Measurements from ENCODE around the gene RAD21L1. TPM values are rescaled to one million over a fixed set of nuclear protein-coding genes. Genes with fewer than 3 reads are reported as not detected.

Gene RAD21L1
- total RNA-seq, 1 experiment from 2014 or later, result 0.11 TPM

DNA sequence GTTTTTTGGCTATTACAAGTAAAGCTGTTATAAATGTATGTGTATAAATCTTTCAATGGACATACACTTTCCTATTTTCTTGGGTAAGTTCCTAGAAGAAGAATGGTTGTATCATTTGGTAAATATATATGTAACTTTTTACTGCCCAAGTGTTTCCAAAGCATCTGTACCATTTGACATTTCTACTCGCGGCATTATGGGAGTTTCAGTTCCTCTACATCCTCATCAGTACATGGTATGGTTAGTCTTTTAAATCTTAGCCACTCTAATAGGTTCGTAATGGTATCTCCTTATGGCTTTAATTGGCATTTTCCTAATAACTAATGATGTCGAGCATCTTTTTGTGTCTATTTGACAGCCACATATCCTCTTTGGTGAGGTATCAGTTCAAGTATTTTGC, 53.1 kb downstream of the RAD21L1 start:
- in situ Hi-C loops (cut with HindIII; ENCODE audit: low pct_unique_long_range_greater_than_20kb, low sequenced_read_pairs), result no loop called here
- DNase-seq (ENCODE audit: low read depth, low spot score), result no peak

GRCh38 chr20:1280195-1281102, 54.6 kb downstream of the RAD21L1 start:
- no peak for DNase-seq (ENCODE audit: low read depth, low spot score)
- in situ Hi-C loops (cut with HindIII; ENCODE audit: low pct_unique_long_range_greater_than_20kb, low sequenced_read_pairs), result no loop called here

DNA sequence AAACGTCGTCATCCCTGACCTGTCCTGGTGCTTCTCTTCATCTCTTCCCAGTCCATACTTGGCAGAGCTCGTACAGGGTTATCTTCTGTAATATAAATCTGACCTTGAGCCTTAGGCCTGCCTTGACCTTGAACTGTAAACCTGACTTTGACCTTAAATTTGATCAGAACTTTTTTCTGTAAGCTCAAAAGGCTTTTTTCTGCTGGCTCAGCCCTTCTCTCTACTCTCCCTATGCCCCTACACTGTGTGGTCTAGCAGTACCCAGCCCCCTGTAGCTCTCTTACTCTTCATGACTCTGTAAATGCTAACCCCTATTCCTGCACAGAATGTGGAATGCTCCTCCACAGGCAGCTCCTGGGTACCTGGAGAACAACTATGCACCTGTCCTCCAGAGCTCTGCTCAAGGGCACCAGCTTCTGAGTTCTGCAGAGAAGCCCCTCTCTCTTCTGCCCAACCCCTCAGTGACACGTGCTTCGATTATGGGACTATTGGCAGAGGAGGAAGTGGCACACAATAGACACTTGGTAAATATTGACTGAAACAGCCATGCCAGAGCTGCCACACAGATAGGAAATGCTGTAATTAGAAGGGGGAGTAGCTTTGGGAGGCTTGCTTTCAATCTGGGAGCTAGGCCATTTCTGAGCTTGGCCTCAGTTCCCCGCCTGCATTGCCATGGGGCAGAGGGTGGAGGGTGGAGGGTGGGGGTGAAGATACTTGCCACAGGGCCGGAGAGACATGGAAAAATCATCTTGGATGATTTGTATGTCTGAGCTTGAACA, 55.6 kb downstream of the RAD21L1 start:
- no peak for DNase-seq (ENCODE audit: low read depth, low spot score)
- in situ Hi-C loops (cut with HindIII; ENCODE audit: low pct_unique_long_range_greater_than_20kb, low sequenced_read_pairs), result no loop called here

DNA sequence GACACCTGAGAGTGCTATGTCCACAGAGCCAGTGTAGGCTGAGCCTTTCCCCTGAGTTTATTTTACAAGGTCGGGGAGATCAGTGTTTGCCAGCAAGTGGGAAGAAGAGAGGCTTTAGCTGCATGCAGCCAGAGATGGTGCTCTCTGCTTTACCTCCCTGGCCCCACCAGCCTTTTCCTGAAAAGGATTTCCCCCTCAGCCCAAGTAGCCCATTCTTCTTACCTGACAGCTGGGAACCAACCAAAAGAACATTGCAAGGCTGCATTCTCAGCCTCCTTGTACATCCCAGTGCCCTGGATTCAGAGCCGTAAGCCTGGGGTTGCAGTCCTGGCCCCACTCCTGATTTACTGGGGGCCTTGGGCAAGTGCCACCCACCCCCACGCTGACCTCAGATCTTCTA, 57.1 kb downstream of the RAD21L1 start:
- DNase-seq (ENCODE audit: low read depth, low spot score), result no peak
- in situ Hi-C loops (cut with HindIII; ENCODE audit: low pct_unique_long_range_greater_than_20kb, low sequenced_read_pairs), result no loop called here

- in situ Hi-C loops (cut with HindIII; ENCODE audit: low pct_unique_long_range_greater_than_20kb, low sequenced_read_pairs), result no loop called here
- no peak for DNase-seq (ENCODE audit: low read depth, low spot score)
These were observed 58.0 kb downstream of the RAD21L1 start for GRCh38 chr20:1283522-1284510.

GRCh38 chr20:1286267-1287024, 60.6 kb downstream of the RAD21L1 start:
- DNase-seq (ENCODE audit: low read depth, low spot score), result no peak
- in situ Hi-C loops (cut with HindIII; ENCODE audit: low pct_unique_long_range_greater_than_20kb, low sequenced_read_pairs), result no loop called here

GRCh38 chr20:1287306-1287705, 61.5 kb downstream of the RAD21L1 start:
- in situ Hi-C loops (cut with HindIII; ENCODE audit: low pct_unique_long_range_greater_than_20kb, low sequenced_read_pairs), result no loop called here
- DNase-seq (ENCODE audit: low read depth, low spot score), result peak; percentile 52

DNA sequence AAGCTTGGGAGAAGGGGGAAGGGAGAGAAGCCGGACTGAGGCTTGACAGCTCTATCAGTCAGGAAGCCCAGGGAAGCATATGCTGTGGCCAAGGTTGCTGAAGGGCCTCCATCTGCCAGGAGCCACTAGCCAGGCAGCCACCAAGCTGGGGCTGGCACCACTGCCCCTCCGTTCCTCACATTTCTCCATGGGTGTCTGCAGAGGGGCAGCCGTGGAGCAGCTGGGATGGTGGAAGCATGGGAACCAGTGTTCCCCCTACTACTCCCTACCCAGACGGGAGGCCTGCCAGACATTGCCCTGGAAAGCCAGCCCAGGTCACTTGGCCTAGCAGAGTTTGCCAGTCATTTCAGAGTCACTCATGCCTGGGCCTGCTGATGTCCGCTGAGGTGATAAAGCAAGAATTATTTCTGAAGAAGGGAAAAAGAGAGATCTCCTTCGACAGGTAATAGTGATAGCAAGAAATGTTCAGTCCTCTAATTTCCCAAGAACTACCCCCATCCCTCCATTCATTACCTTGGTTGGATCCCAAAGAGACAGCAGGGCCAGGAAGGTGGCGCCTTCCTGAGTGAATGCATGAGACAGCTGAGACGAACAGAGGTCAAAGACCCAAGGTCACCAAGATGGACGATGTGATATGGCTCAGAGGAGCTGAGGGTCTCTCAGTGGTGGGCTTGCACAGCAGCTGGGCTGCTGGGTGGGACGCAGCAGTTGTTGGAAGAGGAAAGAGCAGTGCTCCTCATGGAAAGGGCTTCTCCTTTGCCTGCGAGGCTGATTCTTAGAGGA, 62.1 kb downstream of the RAD21L1 start:
- in situ Hi-C loops (cut with HindIII; ENCODE audit: low pct_unique_long_range_greater_than_20kb, low sequenced_read_pairs), result no loop called here
- DNase-seq (ENCODE audit: low read depth, low spot score), result no peak

DNA sequence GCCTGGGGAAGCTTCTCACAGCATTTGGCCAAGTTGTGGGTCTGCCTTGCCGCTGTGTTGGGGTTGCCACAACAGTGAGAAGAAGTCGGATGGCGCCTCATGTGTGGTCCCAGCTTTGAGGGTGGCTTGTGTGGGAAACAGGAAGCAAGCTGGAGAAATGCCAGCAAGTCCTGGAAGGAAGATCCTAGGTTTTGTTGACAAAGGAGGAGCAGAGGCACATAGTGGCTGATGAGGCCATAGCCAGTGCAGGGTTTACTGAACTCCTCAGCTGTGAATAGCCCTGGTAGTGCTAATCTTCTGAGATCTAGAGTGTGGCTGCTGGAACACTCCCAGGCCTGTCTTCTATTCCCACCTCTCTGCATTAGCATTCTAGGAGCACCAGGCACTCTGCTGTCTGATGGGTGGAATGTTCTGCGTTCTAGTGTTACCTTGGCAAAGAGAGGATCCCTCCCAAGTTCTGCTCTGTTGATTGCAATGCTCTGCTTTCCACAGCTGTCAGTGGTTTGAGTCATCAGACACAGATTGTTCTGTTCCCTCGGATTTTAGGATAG, 65.4 kb downstream of the RAD21L1 start:
- no peak for DNase-seq (ENCODE audit: low read depth, low spot score)
- in situ Hi-C loops (cut with HindIII; ENCODE audit: low pct_unique_long_range_greater_than_20kb, low sequenced_read_pairs), result no loop called here

GRCh38 chr20:1292620-1293019, 66.8 kb downstream of the RAD21L1 start:
- in situ Hi-C loops (cut with HindIII; ENCODE audit: low pct_unique_long_range_greater_than_20kb, low sequenced_read_pairs), result no loop called here

GRCh38 chr20:1293641-1294379, 68.0 kb downstream of the RAD21L1 start:
- DNase-seq (ENCODE audit: low read depth, low spot score), result no peak
- in situ Hi-C loops (cut with HindIII; ENCODE audit: low pct_unique_long_range_greater_than_20kb, low sequenced_read_pairs), result no loop called here

More at GRCh38 chr20:1292620-1293019, 66.8 kb downstream of the RAD21L1 start:
- DNase-seq (ENCODE audit: low read depth, low spot score), result no peak

GRCh38 chr20:1294497-1294896, 68.7 kb downstream of the RAD21L1 start:
- DNase-seq (ENCODE audit: low read depth, low spot score), result peak; percentile 4
- in situ Hi-C loops (cut with HindIII; ENCODE audit: low pct_unique_long_range_greater_than_20kb, low sequenced_read_pairs), result no loop called here

DNA sequence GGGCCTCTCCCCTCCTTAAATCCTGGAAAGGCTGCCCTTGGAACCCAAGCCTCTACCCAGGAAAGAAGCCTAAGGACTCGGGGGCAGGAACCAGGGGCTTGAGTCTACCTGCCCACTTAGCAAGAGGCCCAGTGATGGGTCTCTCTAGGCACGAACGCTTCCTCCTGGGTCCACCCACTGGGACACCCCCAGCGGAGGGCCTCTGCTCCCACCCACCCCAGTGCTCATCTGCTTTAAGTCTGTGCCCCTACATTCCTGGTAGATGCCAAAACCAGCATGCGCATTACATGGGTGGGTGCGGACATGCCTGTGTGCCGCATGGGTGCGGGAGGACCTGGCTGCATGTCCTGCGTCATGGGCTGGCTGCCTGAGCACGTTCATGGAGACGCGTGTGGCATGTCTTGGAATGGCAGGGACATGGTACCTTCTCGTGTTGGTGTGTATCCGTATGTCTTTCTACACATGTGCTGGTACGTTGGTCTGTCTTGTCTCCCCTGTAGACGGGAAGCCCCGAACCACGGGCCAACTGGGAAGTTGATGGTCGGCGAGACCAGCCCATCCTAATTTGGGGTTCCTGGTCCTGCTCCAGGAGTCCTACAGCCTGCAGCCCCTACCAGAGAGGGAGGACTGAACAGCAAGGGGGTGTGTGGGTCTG, 69.6 kb downstream of the RAD21L1 start:
- in situ Hi-C loops (cut with HindIII; ENCODE audit: low pct_unique_long_range_greater_than_20kb, low sequenced_read_pairs), result no loop called here
- DNase-seq (ENCODE audit: low read depth, low spot score), result no peak

DNA sequence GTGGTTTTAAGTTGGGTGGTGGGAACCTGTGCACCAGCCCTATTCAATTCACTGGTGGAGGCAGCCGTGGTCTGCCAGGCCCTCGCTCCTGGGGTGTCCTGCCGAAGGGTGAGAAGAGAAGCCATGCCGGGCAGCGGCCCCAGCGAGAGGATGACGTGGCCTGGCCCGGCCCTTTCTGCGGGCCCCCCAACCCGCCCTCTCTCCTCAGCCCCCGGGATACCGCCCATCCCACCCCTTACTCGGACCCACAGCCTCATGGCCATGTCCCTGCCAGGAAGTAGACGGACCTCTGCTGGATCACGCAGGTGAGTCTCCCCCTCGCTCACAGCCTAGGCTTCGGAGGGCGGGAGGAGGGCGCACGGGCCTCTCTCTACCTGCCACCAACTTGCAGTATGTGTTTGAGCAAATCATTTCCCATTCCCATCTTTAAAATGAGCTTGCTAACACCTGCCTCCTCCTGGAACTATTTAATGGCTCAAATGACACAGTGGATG, 70.3 kb downstream of the RAD21L1 start:
- DNase-seq (ENCODE audit: low read depth, low spot score), result no peak
- in situ Hi-C loops (cut with HindIII; ENCODE audit: low pct_unique_long_range_greater_than_20kb, low sequenced_read_pairs), result no loop called here

DNA sequence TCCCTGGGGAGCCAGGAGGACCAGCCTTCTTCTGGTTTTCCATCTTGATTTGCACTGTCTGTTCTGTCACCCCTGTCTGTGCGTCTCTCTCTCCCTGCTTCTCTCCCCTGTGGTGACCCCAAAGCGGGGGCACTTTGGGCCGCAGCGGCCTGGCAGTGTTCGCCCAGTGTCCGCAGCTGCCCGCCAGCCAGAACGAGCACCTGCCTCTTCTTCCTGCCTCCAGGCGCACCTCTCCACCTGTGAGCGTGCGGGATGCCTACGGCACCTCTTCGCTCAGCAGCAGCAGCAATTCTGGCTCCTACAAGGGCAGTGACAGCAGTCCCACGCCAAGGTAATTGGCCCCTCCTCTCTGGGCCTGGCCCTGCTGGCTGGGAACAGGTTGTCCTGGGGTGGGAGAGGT, 71.1 kb downstream of the RAD21L1 start:
- in situ Hi-C loops (cut with HindIII; ENCODE audit: low pct_unique_long_range_greater_than_20kb, low sequenced_read_pairs), result no loop called here
- no peak for DNase-seq (ENCODE audit: low read depth, low spot score)
